ENCODE results near the gene HOXD9.

The HOXD9 gene

GRCh38 chr2:176152350-176153181 is 30.0 kb downstream of the HOXD9 start:
- DNase-seq (ENCODE audit: low spot score), result no peak

DNA sequence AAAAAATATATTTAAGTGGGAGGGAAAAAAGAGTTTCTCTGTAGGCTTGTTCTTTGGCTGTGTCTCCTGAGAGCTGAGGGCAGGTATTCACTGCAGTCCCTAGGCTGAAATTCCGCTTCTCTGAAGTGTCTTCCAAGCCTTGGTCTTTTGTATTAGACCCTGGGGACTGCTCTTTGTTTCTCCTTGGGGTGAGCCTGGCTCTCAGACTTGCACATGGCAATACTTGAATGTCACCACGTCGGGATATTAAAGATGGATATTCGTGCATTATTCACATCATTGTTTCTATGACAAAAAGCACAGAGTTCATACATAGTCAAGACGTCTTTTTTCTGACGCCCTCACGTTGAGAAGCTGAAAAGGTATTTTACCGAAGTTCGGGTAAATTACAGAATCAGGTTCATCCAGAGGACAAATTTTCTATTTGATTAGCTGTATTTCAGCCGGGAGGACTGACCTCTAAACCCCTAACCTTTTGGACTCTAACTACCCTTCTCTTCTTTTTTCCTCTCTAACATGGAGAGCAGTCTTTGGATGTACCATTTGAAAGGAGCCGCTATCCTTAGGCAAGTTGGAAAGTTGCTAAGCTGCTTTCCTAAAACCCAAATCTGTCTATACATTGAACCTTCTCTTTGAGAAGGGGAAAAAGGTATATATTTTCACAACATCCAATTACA is 32.2 kb downstream of the HOXD9 start:
- no peak for DNase-seq (ENCODE audit: low spot score)

DNA sequence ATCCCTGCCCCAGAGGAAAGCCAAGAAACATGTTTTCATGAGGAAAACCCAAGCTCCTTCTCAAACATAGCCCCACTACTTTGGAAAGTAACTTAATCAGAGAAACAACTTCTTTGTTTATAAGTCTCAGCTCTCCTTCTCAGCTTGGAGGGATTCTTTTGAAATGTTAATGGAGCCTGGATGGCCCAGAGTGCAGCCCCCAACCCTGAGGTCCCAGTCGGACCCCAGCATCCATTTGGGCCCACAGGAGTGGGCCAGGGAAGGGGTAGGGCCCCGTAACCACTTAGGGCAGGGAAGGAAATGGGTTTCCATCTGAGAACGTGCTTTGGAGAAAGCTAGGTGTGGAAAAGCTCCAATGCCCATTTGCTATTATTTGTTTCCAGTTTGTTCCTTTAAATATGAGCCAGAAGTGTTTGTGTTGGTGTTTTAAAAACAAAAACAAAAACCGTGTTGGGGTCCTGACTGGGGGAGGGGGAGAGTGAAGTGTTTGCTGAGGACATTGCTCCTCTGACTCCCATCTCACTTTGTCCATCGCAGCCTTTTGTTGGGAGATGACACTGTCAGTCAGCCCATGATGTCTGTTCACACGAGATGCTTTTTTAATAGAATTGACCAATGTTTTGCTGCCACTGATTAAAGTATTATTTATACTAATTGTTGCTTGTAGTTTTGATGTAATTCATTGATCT is 33.0 kb downstream of the HOXD9 start:
- no peak for DNase-seq (ENCODE audit: low spot score)

- DNase-seq (ENCODE audit: low spot score), result no peak
Observed at GRCh38 chr2:176156301-176156806, 33.8 kb downstream of the HOXD9 start.

- no peak for DNase-seq (ENCODE audit: low spot score)
Observed at GRCh38 chr2:176156807-176157498, 34.4 kb downstream of the HOXD9 start, which contains the start of gene HOXD3. Gene HOXD3 (plus strand): TSS chr2:176157307. CDS start chr2:176169115, 11,808 bp downstream.

GRCh38 chr2:176157499-176158185 is 35.1 kb downstream of the HOXD9 start:
- DNase-seq (ENCODE audit: low spot score), result no peak

DNA sequence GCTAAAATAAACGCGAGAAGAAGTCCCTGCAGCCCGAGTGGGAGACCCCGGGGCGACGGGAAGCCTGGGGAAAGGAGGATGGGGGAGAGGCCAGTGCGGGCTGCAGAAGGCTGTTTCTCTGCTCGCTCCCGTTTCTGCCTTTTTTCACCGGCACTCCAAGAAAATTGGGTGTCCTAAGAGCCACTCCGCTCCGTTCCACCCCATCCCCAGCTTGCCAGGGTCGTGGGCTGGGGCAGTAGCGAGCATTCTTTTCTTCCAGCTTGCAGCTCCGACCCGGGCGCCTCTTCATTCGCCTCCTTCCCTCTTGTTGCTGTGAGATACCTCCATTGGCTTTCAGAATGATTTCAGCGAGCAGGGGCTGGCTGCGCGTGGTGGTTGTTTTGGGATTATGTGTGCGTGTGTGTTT is 35.7 kb downstream of the HOXD9 start:
- DNase-seq (ENCODE audit: low spot score), result no peak

DNA sequence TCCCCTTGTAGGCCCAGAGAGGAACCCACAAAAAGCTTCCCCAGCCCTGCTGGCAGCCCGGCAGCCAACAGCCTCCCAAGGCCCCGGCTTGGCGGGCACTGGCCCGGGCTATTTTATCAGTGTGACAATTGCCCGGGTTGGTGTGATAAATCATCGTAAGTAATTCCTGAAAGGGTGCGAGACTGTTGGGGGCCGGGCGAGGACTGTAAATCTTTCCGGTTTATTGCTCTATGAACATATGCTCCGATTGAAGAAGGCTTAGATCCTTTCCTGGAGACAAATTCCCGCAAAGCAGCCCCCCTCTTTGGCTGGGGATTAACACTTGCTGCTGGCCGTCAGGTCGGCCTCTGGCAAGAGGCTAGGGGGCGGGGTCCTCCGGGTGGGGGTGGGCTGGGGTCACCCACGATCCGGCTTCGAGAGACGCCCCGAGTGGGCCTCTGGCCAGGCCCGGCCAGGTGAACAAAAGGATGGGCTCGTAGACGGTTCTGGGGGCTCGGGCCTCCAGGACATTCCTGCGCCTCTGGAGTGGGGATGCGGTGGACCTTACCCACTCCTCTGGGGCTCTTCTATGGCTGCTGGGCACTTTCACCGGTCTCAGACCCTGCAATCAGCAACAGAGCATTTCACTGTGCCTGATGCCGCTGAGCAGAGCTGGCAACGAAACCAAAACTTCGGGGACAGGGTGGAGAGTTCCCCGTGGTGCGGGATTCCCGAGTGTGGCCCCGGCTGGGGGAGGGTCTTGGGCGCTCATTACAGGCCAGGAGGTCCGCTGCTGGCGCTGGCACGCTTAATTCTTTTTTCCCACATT is 36.5 kb downstream of the HOXD9 start:
- no peak for DNase-seq (ENCODE audit: low spot score)

DNA sequence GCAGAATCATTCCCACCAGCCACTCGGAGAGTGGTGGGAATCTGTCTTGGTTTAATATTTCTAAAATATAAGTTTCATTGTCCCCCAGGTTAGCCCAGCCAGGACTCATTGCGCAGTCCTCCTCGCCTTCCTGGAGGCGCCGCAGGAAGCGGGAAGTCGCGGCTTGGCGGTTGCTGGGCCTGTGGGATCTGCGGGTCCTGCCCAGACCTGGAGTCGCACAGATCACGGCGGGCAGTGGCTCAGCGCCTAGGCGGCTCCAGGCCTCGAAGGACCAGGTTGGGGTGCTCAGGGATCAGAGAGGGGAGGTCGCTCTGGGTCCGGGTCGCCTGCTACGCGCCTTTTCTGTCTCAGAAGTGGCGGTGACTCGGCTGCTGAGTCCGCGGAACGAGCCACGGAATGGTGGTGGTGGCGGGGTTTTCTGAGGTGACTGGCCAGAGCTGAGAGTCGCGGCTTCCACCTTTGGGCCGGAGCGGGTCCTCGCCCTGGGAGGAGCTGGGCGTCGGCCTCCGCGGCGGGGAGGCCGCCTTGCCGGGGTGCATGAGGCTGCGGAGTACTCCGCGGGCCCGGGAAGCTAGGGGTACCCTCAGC is 37.2 kb downstream of the HOXD9 start:
- DNase-seq (ENCODE audit: low spot score), result no peak

DNA sequence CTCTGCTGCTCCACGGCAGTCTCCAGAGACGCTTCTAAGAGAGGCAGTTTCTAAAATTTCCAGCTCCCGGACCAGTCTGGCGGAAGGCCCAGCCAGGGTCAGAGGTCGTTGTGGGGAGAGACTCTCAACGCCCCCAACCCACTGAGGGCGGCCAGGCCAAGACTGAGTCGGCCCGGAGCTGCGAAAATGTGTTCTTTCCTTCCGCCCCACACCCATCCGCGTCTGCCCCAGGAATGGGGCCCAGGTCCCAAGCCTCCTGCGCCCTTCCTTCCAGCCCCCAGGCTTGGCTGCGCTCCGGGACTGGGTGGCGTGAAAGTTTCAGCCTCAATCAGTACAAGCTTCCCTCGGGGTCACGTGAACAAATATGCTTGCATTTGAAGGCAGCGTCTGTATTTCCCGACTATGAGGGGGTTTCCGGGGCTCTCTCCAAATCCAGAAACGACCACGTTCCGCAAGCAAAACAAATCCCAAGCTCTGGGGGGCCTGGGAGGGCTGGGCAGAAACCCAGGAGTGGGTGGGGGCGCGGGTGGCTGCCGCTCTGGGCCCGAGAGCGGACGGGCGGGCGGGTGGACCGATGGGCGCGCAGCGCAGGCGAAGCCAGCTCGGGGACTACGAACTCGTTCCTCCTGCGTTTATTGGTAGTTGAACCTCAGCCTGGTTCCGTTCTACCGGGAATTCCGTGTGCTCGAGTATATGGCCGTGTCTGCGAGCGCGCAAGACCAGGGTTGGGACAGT is 37.9 kb downstream of the HOXD9 start:
- no peak for DNase-seq (ENCODE audit: low spot score)

DNA sequence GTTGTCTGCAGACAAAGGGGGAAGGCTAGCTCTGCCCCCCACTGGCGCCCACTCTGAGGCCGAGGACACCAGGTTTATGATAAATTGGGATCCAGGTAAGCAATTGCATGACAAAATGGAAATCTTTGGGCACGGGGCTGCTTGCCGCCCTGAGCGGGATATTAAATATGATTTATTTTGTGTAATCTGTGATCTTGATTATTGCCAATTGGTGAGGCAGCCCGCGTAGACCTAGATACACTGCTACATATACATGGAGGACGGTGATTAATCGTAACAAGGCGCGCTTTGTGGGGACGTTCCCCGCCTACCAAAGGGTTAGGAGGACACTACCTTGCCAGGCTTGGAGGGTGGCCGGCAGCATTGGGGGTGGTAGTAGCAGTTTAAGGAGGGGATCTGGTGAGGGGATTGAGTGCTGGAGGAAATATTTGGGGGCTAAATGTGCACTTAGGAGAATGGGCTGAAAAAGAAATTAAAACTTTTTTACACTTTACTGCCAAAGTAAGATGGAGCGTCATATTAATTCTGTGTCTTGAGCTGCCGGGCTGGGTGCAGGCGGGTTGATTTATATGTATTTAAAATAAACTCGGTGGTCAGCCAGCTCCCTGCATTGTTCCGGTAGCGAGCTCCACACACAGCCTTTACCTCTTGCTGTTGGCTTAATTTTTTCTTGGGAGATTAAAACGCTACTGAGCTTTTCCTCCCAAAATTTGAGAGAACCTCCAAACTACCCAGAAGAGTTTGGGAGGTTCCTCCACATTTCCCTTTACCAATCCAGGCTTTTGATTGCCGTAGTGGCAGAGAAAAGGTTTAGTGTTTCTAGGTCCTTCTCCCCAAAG is 38.7 kb downstream of the HOXD9 start:
- DNase-seq (ENCODE audit: low spot score), result no peak

DNA sequence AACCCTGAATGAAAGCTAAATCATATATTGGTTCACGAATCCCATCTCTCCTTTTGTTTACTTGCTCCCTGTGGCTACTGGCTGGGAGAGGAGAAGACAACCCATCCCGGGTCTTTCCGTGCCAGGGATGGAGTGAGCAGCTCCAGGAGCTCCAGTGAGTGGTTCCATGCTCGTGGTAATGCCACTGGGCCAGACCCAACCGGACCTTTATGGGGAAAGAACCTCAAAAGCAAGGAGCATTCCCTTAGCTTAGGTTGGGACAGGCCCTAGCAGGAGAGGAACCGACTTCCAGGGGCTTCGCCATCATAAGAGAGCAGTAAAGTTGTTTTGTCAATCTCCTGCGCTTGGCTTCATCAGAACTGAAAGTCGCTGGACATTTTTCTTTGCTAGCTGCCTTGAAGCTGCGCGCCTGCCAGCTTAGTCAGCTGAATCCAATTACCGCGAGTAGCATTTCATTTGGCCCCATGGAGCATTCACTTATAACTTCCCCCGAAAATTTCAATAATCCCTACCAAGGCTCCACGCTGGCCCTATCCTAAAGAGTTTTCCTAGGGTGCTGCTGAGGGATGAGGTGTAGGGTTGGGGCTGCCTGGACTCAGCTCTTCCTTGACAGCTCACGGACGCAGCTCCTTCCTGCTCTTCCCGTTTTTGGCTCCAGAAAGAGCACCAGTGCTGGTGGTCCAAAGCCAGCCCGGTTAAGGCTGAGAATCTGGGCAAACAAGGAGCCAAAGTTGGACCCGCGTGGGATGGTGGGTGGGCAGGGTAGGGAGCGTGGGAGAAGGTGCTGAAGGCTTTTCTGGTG is 39.5 kb downstream of the HOXD9 start:
- no peak for DNase-seq (ENCODE audit: low spot score)

DNA sequence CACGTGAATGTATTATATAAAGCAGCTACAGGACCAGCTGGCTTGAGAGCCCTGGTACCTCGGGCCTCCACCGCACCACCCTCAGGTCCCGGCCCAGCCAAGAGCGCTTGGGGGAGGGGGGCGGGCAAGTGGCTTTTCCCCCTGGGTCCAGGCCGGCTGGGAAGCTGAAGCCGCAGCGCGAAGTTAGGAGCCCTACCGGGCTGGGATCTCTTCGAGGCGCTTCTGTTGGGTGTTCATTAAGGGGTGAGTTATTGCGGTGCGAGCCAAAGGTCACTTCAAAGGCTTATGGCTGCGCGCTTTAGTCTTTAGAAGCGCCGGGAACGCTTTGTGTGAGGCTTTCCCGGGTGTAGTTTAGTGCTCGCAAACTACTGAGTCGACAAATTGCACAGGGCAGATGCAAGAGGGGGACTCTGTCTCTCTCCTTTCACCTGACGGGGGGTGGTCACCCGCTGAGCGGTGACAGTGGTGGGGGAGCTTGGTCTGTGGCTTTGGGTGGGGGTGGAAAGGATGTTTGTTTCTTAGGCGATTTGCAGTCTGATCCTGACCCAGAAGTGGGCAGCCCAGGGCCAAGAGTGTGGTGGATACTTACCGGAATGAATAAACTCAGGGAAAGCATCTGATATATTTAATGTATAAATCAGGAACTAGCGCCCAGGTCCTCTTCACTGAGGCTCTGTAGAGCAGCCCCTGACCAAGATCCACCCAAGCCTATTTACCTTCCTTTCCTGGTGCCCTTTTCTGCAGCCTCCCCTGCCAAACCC is 40.6 kb downstream of the HOXD9 start:
- no peak for DNase-seq (ENCODE audit: low spot score)

GRCh38 chr2:176163672-176164056 is 41.1 kb downstream of the HOXD9 start:
- DNase-seq (ENCODE audit: low spot score), result no peak

DNA sequence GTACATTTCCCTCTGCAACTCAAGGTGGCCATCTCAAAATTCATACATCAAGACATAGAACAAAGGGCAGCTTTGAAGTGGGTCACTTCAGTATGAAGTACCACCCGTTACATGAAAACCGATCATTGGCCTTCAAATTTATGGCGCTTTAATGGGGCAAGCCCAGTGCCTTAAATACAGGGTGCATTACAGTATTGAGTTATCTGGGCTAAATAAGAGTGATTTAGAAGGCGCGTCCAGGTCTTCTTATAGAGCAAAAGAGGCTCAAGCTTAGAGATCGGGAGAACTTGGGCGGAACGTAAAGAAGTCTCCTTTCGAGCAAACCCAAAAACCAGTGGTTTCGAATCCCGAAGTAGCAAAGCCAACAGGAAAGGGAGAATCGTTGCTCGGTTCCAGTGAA is 41.7 kb downstream of the HOXD9 start:
- DNase-seq (ENCODE audit: low spot score), result no peak

- DNase-seq (ENCODE audit: low spot score), result no peak
Observed at GRCh38 chr2:176164611-176165369, 42.3 kb downstream of the HOXD9 start.
